Measurements from ENCODE around the gene GRID2. TPM values are rescaled to one million over a fixed set of nuclear protein-coding genes. Genes with fewer than 3 reads are reported as not detected.

GRID2 gene
- polyA plus RNA-seq, 1 of the 3 experiments (the other 2 are of a cell fraction) = not detected

GRCh38 chr4:92334716-92335350 lies 31.1 kb downstream of the GRID2 start:
- no peak overlapping the region for H2AFZ ChIP-seq (ENCODE audit: low read depth)
- H3K79me2 ChIP-seq (ENCODE audit: insufficient read depth) = no peaks in the 10 kb centered on the region
- TF ChIP-seq EP300 (IDR thresholded peaks at IDR 0.05; ENCODE audit: borderline replicate concordance in 1 of 2, low read depth in 1 of 2, low read length in 1 of 2) (no peak), PBX3 (IDR thresholded peaks at IDR 0.05) (no peak), TCF12 (IDR thresholded peaks at IDR 0.05) (no peak), GABPA (IDR thresholded peaks at IDR 0.05; ENCODE audit: low read depth) (no peak), POLR2AphosphoS5 (IDR thresholded peaks at IDR 0.05; ENCODE audit: low read depth, low read length) (no peak), MAX (IDR thresholded peaks at IDR 0.05; ENCODE audit: low read depth) (no peak), CTCF (IDR thresholded peaks at IDR 0.05) (no peak), USF2 (IDR thresholded peaks at IDR 0.05; ENCODE audit: borderline replicate concordance, low read depth, low read length) (no peak), NRF1 (IDR thresholded peaks at IDR 0.05; ENCODE audit: low read depth, low read length) (no peak), REST (IDR thresholded peaks at IDR 0.05; ENCODE audit: low read depth, low read length) (no peak), SMC3 (IDR thresholded peaks at IDR 0.05; ENCODE audit: low read depth, low read length) (no peak), FOXM1 (IDR thresholded peaks at IDR 0.05; ENCODE audit: low read depth) (no peak), ZBTB33 (IDR thresholded peaks at IDR 0.05; ENCODE audit: borderline replicate concordance, low read depth) (no peak), YY1 (IDR thresholded peaks at IDR 0.05; ENCODE audit: low read depth) (no peak), ELF1 (IDR thresholded peaks at IDR 0.05) (no peak), FOSL2 (IDR thresholded peaks at IDR 0.05; ENCODE audit: borderline replicate concordance, low read depth) (no peak)
- no peaks in the 10 kb centered on the region for H3K9me2 ChIP-seq
- 17% methylated on average over 1 of the region's 1 CpG for WGBS (ENCODE audit: low lambda C conversion rate)
- H4K20me1 ChIP-seq (ENCODE audit: insufficient read depth) = no peaks in the 10 kb centered on the region
- H3K36me3 ChIP-seq (replicated peaks in 1 of 2; ENCODE audit: control insufficient read depth in 1 of 2, insufficient read depth in 2 of 2, low read length in 1 of 2) = no peaks in the 10 kb centered on the region
- no peaks in the 10 kb centered on the region for H3K27me3 ChIP-seq (ENCODE audit: insufficient read depth)
- no peaks in the 10 kb centered on the region for H3F3A ChIP-seq (replicated peaks; ENCODE audit: insufficient read depth)
- H3K27ac ChIP-seq (ENCODE audit: low read depth in 2 of 2, low read length in 1 of 2) = no peak overlapping the region
- H3K9ac ChIP-seq = no peak overlapping the region
- ChIA-PET CTCF (no interaction called here), POLR2A (no interaction called here)
- H3K4me1 ChIP-seq (ENCODE audit: control insufficient read depth in 1 of 2, insufficient read depth in 2 of 2, low read depth in 1 of 2, low read length in 1 of 2) = no peaks in the 10 kb centered on the region; a peak in 1 of 4 replicates
- H3K4me2 ChIP-seq = no peak overlapping the region
- H3K9me3 ChIP-seq = no peaks in the 10 kb centered on the region
- no peak overlapping the region for H3K4me3 ChIP-seq (ENCODE audit: low read depth in 2 of 2, low read length in 1 of 2)
- no peak for DNase-seq

All from SK-N-SH (cell line).